SU-DHL-6 (cell line): ENCODE data around the gene RAB11FIP3.

Experiments
- H2AFZ ChIP-seq: fragments of 200-600 bp; sonication (generic); 2 replicates; pipeline ENCODE4 v1.6.1; 2014; ENCODE audit warnings: low read depth, mild to moderate bottlenecking, moderate library complexity, mixed read lengths, antibody characterized with exemption, low read length; ENCODE audit not compliant: severe bottlenecking
- H3F3A ChIP-seq: fragments of 200-600 bp; shearing (Covaris generic); 2 replicates; pipeline ENCODE4 v1.6.0; 2016; ENCODE audit warnings: antibody characterized with exemption, mild to moderate bottlenecking; ENCODE audit not compliant: insufficient read depth
- H3K27ac ChIP-seq: fragments of 200-600 bp; sonication (generic); 2 replicates; pipeline ENCODE4 v1.5.1; 2016; ENCODE audit warnings: low read depth, mild to moderate bottlenecking, low read length, moderate library complexity, mixed read lengths
- H3K27me3 ChIP-seq: fragments of 200-600 bp; sonication (generic), shearing (Covaris generic); 2 replicates; pipeline ENCODE4 v1.6.0; 2014; ENCODE audit warnings: mild to moderate bottlenecking, low read length
- H3K36me3 ChIP-seq: fragments of 200-600 bp; sonication (generic); 2 replicates; pipeline ENCODE4 v1.6.1; 2014; ENCODE audit warnings: mild to moderate bottlenecking, low read length, mixed read lengths
- H3K4me2 ChIP-seq: fragments of 300-600, 200-600 bp; shearing (Covaris generic), sonication (generic); 2 replicates; pipeline ENCODE4 v1.6.0; 2014; ENCODE audit warnings: low read length, low read depth, mild to moderate bottlenecking; ENCODE audit not compliant: poor library complexity, severe bottlenecking
- H3K4me3 ChIP-seq: fragments of 200-600 bp; sonication (generic); 2 replicates; pipeline ENCODE4 v1.5.1; 2014; ENCODE audit warnings: antibody characterized with exemption, low read length, mild to moderate bottlenecking, mixed read lengths; ENCODE audit not compliant: insufficient read depth, poor library complexity, severe bottlenecking
- H3K79me2 ChIP-seq: fragments of 200-600 bp; sonication (generic); 2 replicates; pipeline ENCODE4 v1.6.1; 2014; ENCODE audit warnings: mild to moderate bottlenecking, low read length, moderate library complexity; ENCODE audit not compliant: insufficient read depth
- H3K9ac ChIP-seq: fragments of 200-600 bp; sonication (generic); 2 replicates; pipeline ENCODE4 v1.7.0; 2014; ENCODE audit warnings: mild to moderate bottlenecking, low read length
- H3K9me2 ChIP-seq: fragments of 200-600 bp; sonication (generic); replicated peaks from 2 replicates; pipeline ENCODE4 v1.6.1; 2014; ENCODE audit warnings: low read length; ENCODE audit not compliant: insufficient read depth
- H3K9me3 ChIP-seq: fragments of 200-600 bp; sonication (generic); 2 replicates; pipeline ENCODE4 v1.6.1; 2014; ENCODE audit warnings: low read length, mixed read lengths; ENCODE audit not compliant: insufficient read depth
- H4K20me1 ChIP-seq: fragments of 200-600 bp; sonication (generic); 2 replicates; pipeline ENCODE4 v1.6.1; 2014; ENCODE audit warnings: low read depth, mild to moderate bottlenecking, antibody characterized with exemption, low read length, moderate library complexity, mixed read lengths
- CTCF ChIP-seq: fragments of 200-600 bp; sonication (generic); IDR thresholded peaks from one replicate; pipeline ENCODE4 v1.5.1; 2017; ENCODE audit warnings: antibody characterized with exemption, mild to moderate bottlenecking, low read length, moderate library complexity; ENCODE audit not compliant: insufficient read depth, poor library complexity, severe bottlenecking
- EZH2phosphoT487 ChIP-seq: fragments of 200-600 bp; sonication (generic), shearing (Covaris generic); conservative IDR thresholded peaks from 2 replicates; pipeline ENCODE4 v1.6.1; 2018; ENCODE audit warnings: mild to moderate bottlenecking, antibody characterized with exemption, low read length, moderate library complexity, mixed read lengths

Gene RAB11FIP3

DNA sequence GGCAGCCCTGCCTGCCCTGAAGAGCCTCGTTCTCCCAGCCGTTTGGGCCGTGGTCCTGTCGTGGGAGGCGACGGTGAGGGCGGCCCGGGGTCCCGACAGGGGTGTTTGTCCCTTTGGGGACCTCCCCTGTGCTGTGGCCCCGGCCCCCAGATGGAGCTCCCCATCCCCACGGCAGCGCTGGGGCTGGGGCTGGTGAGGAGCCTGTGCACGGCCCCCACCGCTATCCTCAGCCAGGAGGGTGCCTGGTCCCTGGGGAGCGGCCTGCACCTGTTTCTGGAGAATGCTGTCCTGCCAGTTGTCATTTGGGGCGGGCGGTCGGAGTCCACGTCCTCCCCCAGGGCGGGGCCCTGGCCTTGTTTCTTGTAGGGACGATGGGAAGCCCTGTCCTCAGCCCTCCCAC lies 108.7 kb downstream of the RAB11FIP3 start:
- Histone ChIP-seq H4K20me1 (no peaks in the 10 kb centered on the region; the same call in 1 of the 2 replicates), H3K4me3 (no peak overlapping the region), H3K79me2 (peaks cover 64% of the 10 kb centered on the region), H3K27ac (no peak overlapping the region), H2AFZ (no peak overlapping the region), H3K9me2 (no peaks in the 10 kb centered on the region), H3K9me3 (no peaks in the 10 kb centered on the region), H3K4me2 (no peak overlapping the region), H3K27me3 (no peaks in the 10 kb centered on the region), H3K9ac (no peak overlapping the region), H3F3A (no peaks in the 10 kb centered on the region), H3K36me3 (no peaks in the 10 kb centered on the region)
- no peak for TF ChIP-seq EZH2phosphoT487
- TF ChIP-seq CTCF: no peak

GRCh38 chr16:534856-535445 lies 109.5 kb downstream of the RAB11FIP3 start:
- Histone ChIP-seq H3K27ac (no peak overlapping the region), H4K20me1 (no peaks in the 10 kb centered on the region; the same call in 1 of the 2 replicates), H2AFZ (no peak overlapping the region), H3K9me3 (no peaks in the 10 kb centered on the region), H3K27me3 (no peaks in the 10 kb centered on the region), H3K79me2 (peaks cover 60% of the 10 kb centered on the region), H3K9ac (no peak overlapping the region), H3F3A (no peaks in the 10 kb centered on the region), H3K9me2 (no peaks in the 10 kb centered on the region), H3K4me2 (no peak overlapping the region), H3K4me3 (no peak overlapping the region), H3K36me3 (no peaks in the 10 kb centered on the region)
- no peak for TF ChIP-seq CTCF

GRCh38 chr16:535446-536405 lies 110.3 kb downstream of the RAB11FIP3 start:
- Histone ChIP-seq H3K9ac (no peak overlapping the region), H2AFZ (no peak overlapping the region), H3K4me3 (no peak overlapping the region), H3F3A (no peaks in the 10 kb centered on the region), H3K9me3 (no peaks in the 10 kb centered on the region), H3K36me3 (no peaks in the 10 kb centered on the region), H3K4me2 (no peak overlapping the region), H4K20me1 (no peaks in the 10 kb centered on the region; the same call in 1 of the 2 replicates), H3K79me2 (peaks cover 52% of the 10 kb centered on the region), H3K27me3 (no peaks in the 10 kb centered on the region), H3K9me2 (no peaks in the 10 kb centered on the region), H3K27ac (no peak overlapping the region)
- TF ChIP-seq CTCF: no peak
- TF ChIP-seq EZH2phosphoT487: no peak
